Subcutaneous abdominal adipose tissue (tissue), 5 donors: ENCODE results near the gene CCDC71L.

Source experiments
- H3K27ac ChIP-seq: one replicate; pipeline ENCODE4 v1.7.0; 2013; ENCODE audit warnings: low read depth, mild to moderate bottlenecking, inconsistent platforms, low read length, moderate library complexity
- H3K27me3 ChIP-seq, 5 donors: one replicate each; pipeline ENCODE4 v1.7.0; 2013; ENCODE audit warnings: low read length in 5 of 5, inconsistent platforms in 1 of 5; ENCODE audit not compliant: control insufficient read depth in 5 of 5, insufficient read depth in 4 of 5
- H3K36me3 ChIP-seq, 5 donors: one replicate each; pipeline ENCODE4 v1.7.0; 2013; ENCODE audit warnings: low read length in 5 of 5; ENCODE audit not compliant: control insufficient read depth in 5 of 5, insufficient read depth in 5 of 5
- H3K4me1 ChIP-seq, 5 donors: one replicate each; pipeline ENCODE4 v1.7.0; 2013; ENCODE audit warnings: low read length in 5 of 5, mild to moderate bottlenecking in 3 of 5, moderate library complexity in 1 of 5; ENCODE audit not compliant: control insufficient read depth in 5 of 5, insufficient read depth in 5 of 5
- H3K4me3 ChIP-seq, 5 donors: one replicate each; pipeline ENCODE4 v1.7.0; 2013; ENCODE audit warnings: low read length in 5 of 5, low read depth in 1 of 5
- H3K9ac ChIP-seq, 5 donors: one replicate each; pipeline ENCODE4 v1.7.0; 2013; ENCODE audit warnings: low read length in 5 of 5, mild to moderate bottlenecking in 4 of 5, moderate library complexity in 3 of 5
- H3K9me3 ChIP-seq, 5 donors: one replicate each; pipeline ENCODE4 v1.7.0; 2013; ENCODE audit warnings: low read length in 5 of 5; ENCODE audit not compliant: control insufficient read depth in 5 of 5
- donor health status: healthy.
- donor health status: healthy.
- donor health status: healthy.
- donor health status: healthy.
- donor health status: healthy.

Gene CCDC71L

DNA sequence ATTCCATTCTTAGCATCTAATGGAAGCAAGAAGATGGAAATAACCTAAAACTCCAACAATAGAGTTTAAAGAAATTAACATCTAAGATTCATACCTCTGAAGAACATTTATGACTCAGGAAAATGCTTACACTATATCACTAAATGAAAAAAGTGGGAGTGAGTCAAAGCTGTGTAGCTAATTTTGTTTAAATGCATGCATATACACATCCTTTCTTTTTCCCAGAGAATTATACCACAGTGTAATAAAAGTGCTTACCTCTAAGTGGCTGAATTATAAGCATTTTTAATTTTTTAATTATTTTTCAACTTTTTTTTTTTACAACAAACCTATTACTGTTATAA, 44.3 kb downstream of the CCDC71L start:
- H3K4me1 ChIP-seq = peaks cover 0 to 68% (median 50%) of the 10 kb centered on the region in 5 donors
- H3K9ac ChIP-seq = no peak overlapping the region
- H3K27ac ChIP-seq = no peak overlapping the region
- no peak overlapping the region for H3K4me3 ChIP-seq
- H3K36me3 ChIP-seq = no peaks in the 10 kb centered on the region
- H3K9me3 ChIP-seq = peaks cover 0 to 8% (median 6%) of the 10 kb centered on the region in 5 donors
- H3K27me3 ChIP-seq = no peaks in the 10 kb centered on the region

DNA sequence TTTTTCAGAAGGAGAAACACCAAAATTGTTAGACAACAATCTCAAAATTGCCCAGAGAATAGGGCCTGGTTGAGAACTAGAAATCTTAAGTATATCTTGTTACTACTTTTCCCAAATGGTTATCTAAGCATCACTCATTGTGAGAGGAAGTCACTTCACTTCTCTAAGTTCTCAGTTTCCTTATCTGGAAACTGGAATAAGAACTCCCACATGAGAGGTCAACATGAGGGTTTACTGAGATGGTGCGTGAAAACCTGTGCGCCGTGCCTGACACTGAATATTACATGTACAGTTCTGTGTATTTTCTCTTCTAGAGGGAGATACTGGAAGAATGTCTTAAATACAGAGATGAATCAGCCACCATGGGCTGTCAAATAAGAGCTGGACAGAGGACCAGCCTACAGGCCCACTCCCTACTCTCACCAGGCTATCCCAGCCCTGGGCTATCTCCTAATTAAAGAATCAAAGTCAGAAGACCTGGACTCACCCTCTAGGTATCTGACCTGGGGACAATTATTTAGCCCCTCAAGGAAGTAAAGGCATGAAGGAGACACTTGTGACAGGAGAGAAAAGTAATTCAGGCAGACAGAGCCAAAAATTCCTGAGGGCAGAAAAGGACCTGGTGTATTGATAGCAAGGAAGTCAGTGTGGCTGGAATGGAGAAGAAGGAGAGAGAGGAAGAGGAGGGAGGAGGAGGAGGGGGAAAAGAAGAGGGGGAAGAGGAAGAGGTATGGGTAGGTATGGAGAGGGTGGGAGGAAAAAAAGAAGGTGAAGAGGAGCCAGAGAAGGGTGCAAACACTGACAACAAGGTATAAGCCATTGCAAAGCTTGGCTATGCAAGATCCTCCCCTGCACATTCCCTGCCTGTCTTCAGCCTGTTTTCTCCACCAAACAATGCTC, 44.9 kb downstream of the CCDC71L start:
- Histone ChIP-seq H3K4me3 (no peak overlapping the region), H3K9me3 (peaks cover 0 to 8% (median 6%) of the 10 kb centered on the region in 5 donors), H3K9ac (no peak overlapping the region), H3K27ac (peak overlapping the region; percentile 87), H3K4me1 (peaks cover 0 to 74% (median 50%) of the 10 kb centered on the region in 5 donors), H3K36me3 (no peaks in the 10 kb centered on the region), H3K27me3 (no peaks in the 10 kb centered on the region)

DNA sequence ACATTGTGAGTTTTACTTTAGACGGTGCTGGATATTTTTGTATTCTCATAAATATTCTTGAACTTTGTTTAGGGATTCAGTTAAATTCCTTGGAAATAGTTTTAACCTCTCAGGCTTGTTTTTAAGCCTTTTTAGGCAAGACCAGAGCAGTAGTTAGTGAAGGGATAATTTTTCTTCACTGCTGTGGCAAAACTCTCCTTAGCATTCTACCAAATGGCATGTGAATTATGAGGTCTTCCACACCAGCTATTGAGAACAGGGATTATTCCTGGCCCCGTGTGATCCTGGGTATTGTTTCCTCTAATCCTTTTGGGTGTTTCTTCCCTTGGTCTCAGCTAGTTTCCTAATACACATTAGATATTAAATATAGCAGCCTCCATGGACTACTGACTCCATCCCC, 46.2 kb downstream of the CCDC71L start:
- H3K4me3 ChIP-seq = no peak overlapping the region
- no peaks in the 10 kb centered on the region for H3K27me3 ChIP-seq
- peak overlapping the region in 1 of 5 donors; percentile 21 for H3K9ac ChIP-seq
- H3K36me3 ChIP-seq = no peaks in the 10 kb centered on the region
- H3K4me1 ChIP-seq = peaks cover 0 to 65% (median 46%) of the 10 kb centered on the region in 5 donors
- H3K9me3 ChIP-seq = peaks cover 0 to 8% (median 6%) of the 10 kb centered on the region in 5 donors
- H3K27ac ChIP-seq = peak overlapping the region; percentile 87

DNA sequence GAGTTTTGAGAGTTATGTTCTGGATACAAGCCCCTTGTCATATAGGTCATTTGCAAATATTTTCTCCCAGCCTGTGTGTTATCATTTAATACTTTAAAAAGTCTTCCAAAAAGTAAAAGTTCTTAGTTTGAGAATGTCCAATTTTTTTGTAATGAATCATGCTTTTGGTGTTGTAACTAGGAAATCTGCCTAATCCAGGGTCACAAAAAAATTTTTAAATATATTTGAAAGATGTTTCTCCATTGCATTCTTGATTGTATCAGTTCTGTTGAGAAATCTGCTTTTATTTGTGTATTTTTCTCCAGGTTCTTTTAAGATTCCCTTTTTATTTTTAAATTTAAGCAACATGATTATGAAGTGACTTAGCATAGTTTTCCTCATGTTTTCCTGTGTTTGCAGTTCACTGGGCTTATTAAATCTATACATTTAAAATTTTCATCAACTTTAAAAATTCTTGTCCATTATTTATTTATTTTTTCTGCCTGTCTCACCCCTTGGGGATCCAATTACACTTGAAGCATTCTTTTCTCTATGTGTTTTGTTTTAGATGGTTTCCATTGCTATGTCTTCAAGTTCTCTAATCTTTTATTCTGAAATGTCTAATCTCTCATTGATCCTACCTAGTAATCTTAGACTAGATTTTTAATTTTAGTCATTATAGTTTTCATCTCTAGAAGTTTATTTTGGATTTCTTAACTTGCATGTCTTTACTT, 47.0 kb downstream of the CCDC71L start:
- H3K27me3 ChIP-seq = no peaks in the 10 kb centered on the region
- no peak overlapping the region for H3K9ac ChIP-seq
- H3K4me3 ChIP-seq = no peak overlapping the region
- peak overlapping the region; percentile 87 for H3K27ac ChIP-seq
- H3K4me1 ChIP-seq = peaks cover 0 to 57% (median 42%) of the 10 kb centered on the region in 5 donors
- no peaks in the 10 kb centered on the region for H3K36me3 ChIP-seq
- peaks cover 0 to 8% (median 6%) of the 10 kb centered on the region in 5 donors for H3K9me3 ChIP-seq

DNA sequence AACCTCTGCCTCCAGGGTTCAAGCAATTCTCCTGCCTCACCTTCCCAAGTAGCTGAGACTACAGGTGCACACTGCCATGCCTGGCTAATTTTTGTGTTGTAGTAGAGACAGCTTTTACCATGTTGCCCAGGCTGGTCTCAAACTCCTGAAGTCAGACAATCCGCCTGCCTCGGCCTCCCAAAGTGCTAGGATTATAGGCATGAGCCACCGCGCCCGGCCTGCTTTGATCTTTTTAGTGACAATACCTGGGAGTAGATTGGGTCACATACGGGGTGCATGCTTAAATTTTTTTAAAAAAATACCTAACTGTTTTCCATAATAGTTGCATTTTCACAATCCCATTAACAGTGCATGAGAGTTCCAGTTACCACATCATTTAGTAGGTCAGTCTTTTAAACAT, 47.7 kb downstream of the CCDC71L start:
- peaks cover 0 to 50% (median 35%) of the 10 kb centered on the region in 5 donors for H3K4me1 ChIP-seq
- H3K9ac ChIP-seq = no peak overlapping the region
- H3K36me3 ChIP-seq = no peaks in the 10 kb centered on the region
- no peaks in the 10 kb centered on the region for H3K27me3 ChIP-seq
- H3K27ac ChIP-seq = peak overlapping the region; percentile 87
- H3K9me3 ChIP-seq = peaks cover 0 to 8% (median 6%) of the 10 kb centered on the region in 5 donors
- no peak overlapping the region for H3K4me3 ChIP-seq

DNA sequence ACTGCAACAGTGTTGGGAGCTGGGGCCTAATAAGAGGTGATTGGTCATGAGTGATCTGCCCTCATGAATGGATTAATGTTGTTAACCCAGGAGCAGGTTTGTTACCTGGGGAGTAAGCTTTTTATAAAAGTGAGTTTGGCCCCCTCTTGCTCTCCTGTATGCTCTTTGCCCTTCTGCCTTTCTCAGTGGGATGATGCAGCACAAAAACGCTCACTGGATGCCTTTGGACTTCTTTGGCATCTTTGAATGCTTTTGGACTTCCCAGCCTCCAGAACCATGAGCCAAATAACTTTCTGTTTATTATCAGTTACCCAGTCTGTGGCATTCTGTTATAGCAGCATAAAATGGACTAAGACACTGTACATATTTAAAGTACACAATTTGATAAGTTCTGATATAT, 48.5 kb downstream of the CCDC71L start:
- H3K27ac ChIP-seq = peak overlapping the region; percentile 11
- H3K4me1 ChIP-seq = peaks cover 0 to 42% (median 26%) of the 10 kb centered on the region in 5 donors
- H3K27me3 ChIP-seq = no peaks in the 10 kb centered on the region
- H3K9me3 ChIP-seq = peaks cover 0 to 8% (median 6%) of the 10 kb centered on the region in 5 donors
- H3K36me3 ChIP-seq = no peaks in the 10 kb centered on the region
- H3K4me3 ChIP-seq = peak overlapping the region in 1 of 5 donors; percentile 1
- H3K9ac ChIP-seq = no peak overlapping the region

DNA sequence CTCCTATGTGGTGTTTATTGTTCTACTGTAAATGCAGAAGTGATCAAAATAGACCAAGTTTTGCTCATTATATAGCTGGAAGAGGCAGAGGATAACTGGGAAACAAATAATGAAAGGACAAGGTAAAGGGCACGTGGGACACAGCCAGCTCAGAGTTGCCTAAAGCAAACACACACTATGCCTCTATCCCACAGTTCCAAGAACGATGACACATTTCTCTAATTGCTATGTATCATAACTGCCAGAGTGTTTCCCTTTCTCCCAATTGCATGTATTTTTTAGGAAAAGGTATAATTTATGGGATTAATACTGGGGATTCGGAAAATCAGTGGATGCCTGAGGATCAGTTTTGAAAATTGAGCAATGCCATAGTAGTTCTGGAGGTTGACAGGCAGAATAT, 49.0 kb downstream of the CCDC71L start:
- Histone ChIP-seq H3K4me1 (peaks cover 0 to 40% (median 26%) of the 10 kb centered on the region in 5 donors), H3K27me3 (no peaks in the 10 kb centered on the region), H3K27ac (peak overlapping the region; percentile 32), H3K4me3 (no peak overlapping the region), H3K9me3 (peaks cover 0 to 8% (median 6%) of the 10 kb centered on the region in 5 donors), H3K36me3 (no peaks in the 10 kb centered on the region), H3K9ac (no peak overlapping the region)

DNA sequence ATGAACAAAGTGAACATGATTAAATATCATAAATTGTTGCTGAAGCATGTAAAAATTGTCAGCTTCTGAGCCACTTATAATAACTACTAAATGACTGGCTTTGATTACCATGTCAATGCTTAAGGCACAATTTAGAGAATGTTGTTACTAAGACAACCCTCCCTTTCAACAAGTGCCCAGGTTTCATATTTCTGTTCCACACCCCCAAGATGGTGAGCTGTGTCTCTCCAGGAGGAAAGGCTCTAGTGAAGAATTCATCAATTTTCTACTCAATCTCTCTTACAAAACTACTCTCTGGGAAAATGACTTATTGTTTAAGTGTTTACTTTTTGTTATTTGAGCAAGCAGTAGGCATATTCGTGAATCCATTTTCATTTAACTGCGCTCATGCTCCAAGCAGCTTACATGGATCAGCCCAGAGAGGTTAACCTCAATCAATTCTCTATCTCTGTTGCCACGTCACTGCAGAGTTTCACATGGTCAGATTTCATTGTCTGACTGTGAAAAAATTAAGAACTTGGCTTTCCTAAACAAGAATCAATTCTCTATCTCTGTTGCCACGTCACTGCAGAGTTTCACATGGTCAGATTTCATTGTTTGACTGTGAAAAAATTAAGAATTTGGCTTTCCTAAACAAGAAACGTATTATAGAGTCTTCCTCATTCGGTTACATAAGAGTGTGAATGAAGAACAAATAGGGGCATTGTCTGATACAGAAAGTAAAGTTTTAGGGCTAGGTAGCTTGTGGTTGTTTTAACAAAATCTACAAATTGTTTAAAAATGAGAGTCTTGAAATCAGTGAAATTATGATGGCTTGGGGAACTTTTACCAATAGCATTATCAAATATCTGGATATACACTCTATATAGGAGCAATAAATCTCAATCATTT, 49.7 kb downstream of the CCDC71L start:
- no peaks in the 10 kb centered on the region for H3K36me3 ChIP-seq
- H3K4me3 ChIP-seq = no peak overlapping the region
- H3K27me3 ChIP-seq = no peaks in the 10 kb centered on the region
- peaks cover 0 to 8% (median 6%) of the 10 kb centered on the region in 5 donors for H3K9me3 ChIP-seq
- no peak overlapping the region for H3K9ac ChIP-seq
- peak overlapping the region; percentile 32 for H3K27ac ChIP-seq
- H3K4me1 ChIP-seq = peaks cover 0 to 38% (median 23%) of the 10 kb centered on the region in 5 donors

DNA sequence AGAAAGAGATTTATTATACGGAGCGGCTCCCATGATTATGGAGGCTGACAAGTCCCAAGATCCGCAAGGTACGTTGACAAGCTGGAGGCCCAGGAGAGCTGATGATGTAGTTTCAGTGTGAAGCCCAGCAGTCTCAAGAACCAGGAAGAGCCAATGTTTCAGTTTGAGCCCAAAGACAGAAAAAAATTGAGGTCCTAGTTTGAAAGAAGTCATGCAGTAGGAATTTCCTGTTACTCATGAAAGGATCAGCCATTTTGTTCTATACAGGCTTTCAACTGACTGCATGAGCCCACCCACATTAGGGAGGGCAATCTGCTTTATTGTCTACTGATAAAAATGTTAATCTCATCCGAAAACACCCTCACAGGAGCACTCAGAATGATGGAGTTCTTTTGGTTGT, 51.5 kb downstream of the CCDC71L start:
- Histone ChIP-seq H3K9ac (no peak overlapping the region), H3K4me1 (peaks cover 0 to 28% (median 11%) of the 10 kb centered on the region in 5 donors), H3K27me3 (no peaks in the 10 kb centered on the region), H3K27ac (no peak overlapping the region), H3K4me3 (no peak overlapping the region), H3K9me3 (peaks cover 0 to 8% (median 6%) of the 10 kb centered on the region in 5 donors), H3K36me3 (no peaks in the 10 kb centered on the region)
